Measurements from ENCODE around the gene ACTR3C.
"Not testable (repeated sequence)": the region's sequence is repeated elsewhere in the genome, so short reads cannot be mapped to it uniquely, and the experiment has no call there.

Gene ACTR3C

DNA sequence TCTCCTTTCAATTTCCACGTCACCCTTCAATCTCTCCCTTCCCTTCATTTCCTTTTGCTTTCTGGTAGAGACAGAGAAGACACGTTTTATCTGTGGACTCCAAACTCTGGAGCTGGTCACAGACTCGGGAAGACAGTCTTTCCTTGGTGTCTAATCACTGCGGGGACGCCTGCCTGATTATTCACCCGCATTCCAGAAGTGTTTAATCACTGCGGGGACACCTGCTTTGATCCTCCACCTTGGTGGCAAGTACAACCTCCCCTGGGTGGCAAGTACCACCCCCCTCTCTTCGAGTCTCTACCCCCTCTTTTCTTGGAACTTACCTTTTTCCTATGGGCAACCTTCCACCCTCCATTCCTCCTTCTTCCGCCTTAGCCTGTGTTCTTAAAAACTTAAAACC lies 15.4 kb downstream of the ACTR3C start:
- H3K4me3 ChIP-seq (ENCODE audit: low read depth, low read length), result no peak overlapping the region
- no peak for DNase-seq (ENCODE audit: low read depth)
- no peak for TF ChIP-seq CTCF (IDR thresholded peaks at IDR 0.05; ENCODE audit: low read depth, low read length, missing control alignments)
- in situ Hi-C loops (cut with HindIII; ENCODE audit: low sequenced_read_pairs), result no loop called here

GRCh38 chr7:150307129-150307528 lies 16.2 kb downstream of the ACTR3C start:
- in situ Hi-C loops (cut with HindIII; ENCODE audit: low sequenced_read_pairs), result no loop called here
- H3K4me3 ChIP-seq (ENCODE audit: low read depth, low read length), result no peak overlapping the region
- DNase-seq (ENCODE audit: low read depth), result no peak
- TF ChIP-seq CTCF (IDR thresholded peaks at IDR 0.05; ENCODE audit: low read depth, low read length, missing control alignments), result no peak

- DNase-seq (ENCODE audit: low read depth); H3K4me3 ChIP-seq (ENCODE audit: low read depth, low read length); in situ Hi-C loops (cut with HindIII; ENCODE audit: low sequenced_read_pairs): not testable (repeated sequence)
Measured at GRCh38 chr7:150306377-150306776, 17.0 kb downstream of the ACTR3C start.

GRCh38 chr7:150305903-150306284 lies 17.5 kb downstream of the ACTR3C start:
- DNase-seq (ENCODE audit: low read depth); H3K4me3 ChIP-seq (ENCODE audit: low read depth, low read length); in situ Hi-C loops (cut with HindIII; ENCODE audit: low sequenced_read_pairs): not testable (repeated sequence)

DNA sequence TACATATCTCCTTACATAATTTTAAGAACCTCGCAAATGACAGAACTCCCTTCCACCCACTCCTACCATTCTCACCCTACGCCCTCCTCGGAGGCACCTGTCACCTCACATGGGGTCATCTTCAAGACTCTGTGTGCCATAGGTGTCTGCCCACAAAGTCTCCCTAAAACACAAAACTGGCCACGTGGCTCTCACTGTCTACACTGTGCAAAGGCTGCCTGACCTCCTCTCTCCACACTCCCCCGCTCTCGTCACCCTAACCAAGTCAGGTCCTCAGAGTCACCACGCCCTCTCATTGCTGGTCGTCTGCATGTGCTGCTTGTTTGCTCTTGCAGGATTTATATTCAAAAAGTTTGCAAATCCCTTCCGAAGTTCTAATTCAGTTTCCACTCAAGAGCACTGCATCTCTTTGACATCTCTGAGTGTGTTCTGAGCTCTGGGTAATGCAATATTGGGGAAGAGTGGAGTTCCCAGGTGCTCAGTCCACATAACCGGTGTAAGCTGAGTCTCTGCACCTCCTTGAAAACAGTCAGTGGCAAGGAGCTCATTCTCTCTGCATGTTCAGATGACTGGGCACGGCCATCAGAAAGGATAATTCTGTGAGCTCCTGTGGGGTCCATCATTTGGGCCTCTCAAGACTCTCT lies 18.0 kb downstream of the ACTR3C start:
- in situ Hi-C loops (cut with HindIII; ENCODE audit: low sequenced_read_pairs); DNase-seq (ENCODE audit: low read depth); H3K4me3 ChIP-seq (ENCODE audit: low read depth, low read length): not testable (repeated sequence)

- DNase-seq (ENCODE audit: low read depth); H3K4me3 ChIP-seq (ENCODE audit: low read depth, low read length); in situ Hi-C loops (cut with HindIII; ENCODE audit: low sequenced_read_pairs): not testable (repeated sequence)
Measured at GRCh38 chr7:150304499-150305258, 18.7 kb downstream of the ACTR3C start.

- not testable (repeated sequence) for DNase-seq (ENCODE audit: low read depth)
Measured at GRCh38 chr7:150302908-150303310, 20.4 kb downstream of the ACTR3C start.

GRCh38 chr7:150297978-150298377 lies 25.4 kb downstream of the ACTR3C start:
- in situ Hi-C loops (cut with HindIII; ENCODE audit: low sequenced_read_pairs); H3K4me3 ChIP-seq (ENCODE audit: low read depth, low read length); DNase-seq (ENCODE audit: low read depth): not testable (repeated sequence)

More at GRCh38 chr7:150302908-150303310, 20.4 kb downstream of the ACTR3C start:
- in situ Hi-C loops (cut with HindIII; ENCODE audit: low sequenced_read_pairs); H3K4me3 ChIP-seq (ENCODE audit: low read depth, low read length): not testable (repeated sequence)

DNA sequence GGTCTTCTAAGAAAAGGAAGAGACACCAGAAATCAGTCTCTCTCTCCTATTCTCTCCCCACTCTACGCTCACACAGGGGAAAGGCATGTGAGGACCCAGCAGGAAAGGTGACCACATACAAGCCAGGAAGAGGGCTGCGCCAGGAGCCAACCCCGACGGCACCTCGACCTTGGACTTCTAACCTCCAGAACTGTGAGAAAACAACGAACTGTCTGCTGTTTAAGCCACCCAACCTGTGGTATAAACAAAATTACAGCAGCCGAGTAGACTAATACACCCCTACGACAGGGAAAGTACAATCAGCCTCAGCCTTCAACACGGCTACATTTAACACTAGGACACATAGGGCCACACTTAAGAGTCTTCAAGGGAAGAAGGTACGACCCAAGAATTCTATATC lies 26.5 kb downstream of the ACTR3C start:
- in situ Hi-C loops (cut with HindIII; ENCODE audit: low sequenced_read_pairs); DNase-seq (ENCODE audit: low read depth); H3K4me3 ChIP-seq (ENCODE audit: low read depth, low read length): not testable (repeated sequence)

GRCh38 chr7:150295614-150296013 lies 27.7 kb downstream of the ACTR3C start:
- in situ Hi-C loops (cut with HindIII; ENCODE audit: low sequenced_read_pairs); H3K4me3 ChIP-seq (ENCODE audit: low read depth, low read length); DNase-seq (ENCODE audit: low read depth): not testable (repeated sequence)

- DNase-seq (ENCODE audit: low read depth), result not testable (repeated sequence)
Measured at GRCh38 chr7:150295027-150295426, 28.3 kb downstream of the ACTR3C start.

GRCh38 chr7:150290317-150290716 lies 33.0 kb downstream of the ACTR3C start:
- in situ Hi-C loops (cut with HindIII; ENCODE audit: low sequenced_read_pairs); H3K4me3 ChIP-seq (ENCODE audit: low read depth, low read length): not testable (repeated sequence)

More at GRCh38 chr7:150295027-150295426, 28.3 kb downstream of the ACTR3C start:
- in situ Hi-C loops (cut with HindIII; ENCODE audit: low sequenced_read_pairs); H3K4me3 ChIP-seq (ENCODE audit: low read depth, low read length): not testable (repeated sequence)

GRCh38 chr7:150288816-150289215 lies 34.5 kb downstream of the ACTR3C start:
- in situ Hi-C loops (cut with HindIII; ENCODE audit: low sequenced_read_pairs); DNase-seq (ENCODE audit: low read depth); H3K4me3 ChIP-seq (ENCODE audit: low read depth, low read length): not testable (repeated sequence)

More at GRCh38 chr7:150290317-150290716, 33.0 kb downstream of the ACTR3C start:
- not testable (repeated sequence) for DNase-seq (ENCODE audit: low read depth)

DNA sequence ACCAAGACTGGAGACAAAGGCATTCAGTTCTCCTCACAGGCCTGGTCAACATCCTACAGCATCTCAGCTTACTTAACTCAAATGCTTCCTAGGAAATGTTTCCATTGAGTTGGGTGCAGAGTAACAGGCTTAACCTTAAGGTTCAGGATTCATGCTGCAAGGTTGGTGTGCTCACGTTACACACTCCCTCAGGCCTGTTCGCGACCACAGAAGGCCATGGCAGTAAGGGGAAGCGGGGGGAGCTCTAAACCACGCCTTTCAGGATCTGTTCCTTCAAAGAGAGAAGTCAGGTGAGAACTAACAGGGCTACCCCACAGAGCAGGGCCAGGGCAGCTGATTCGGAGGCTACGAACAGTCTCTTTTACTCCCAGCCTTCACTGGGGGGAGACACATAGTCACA lies 35.5 kb downstream of the ACTR3C start:
- H3K4me3 ChIP-seq (ENCODE audit: low read depth, low read length); DNase-seq (ENCODE audit: low read depth); in situ Hi-C loops (cut with HindIII; ENCODE audit: low sequenced_read_pairs): not testable (repeated sequence)

Data from astrocyte of the cerebellum (primary cell).